Vagina (tissue), 2 donors: ENCODE data around the gene BACE1-AS.

ENCODE experiments used
- CTCF ChIP-seq, 3 experiments: fragments of 450-650 bp in 2 of 3; fragments of 200-600 bp in 1 of 3; sonication (generic) in 1 of 3; IDR thresholded peaks; one replicate each; pipeline ENCODE4 v1.5.1; 2017 to 2019; ENCODE audit warnings: antibody characterized with exemption in 3 of 3, mild to moderate bottlenecking in 2 of 3, moderate library complexity in 2 of 3
- POLR2A ChIP-seq, 2 donors: fragments of 450-650 bp; IDR thresholded peaks; one replicate each; pipeline ENCODE4 v1.6.1; 2017; ENCODE audit warnings: antibody characterized with exemption in 2 of 2, mild to moderate bottlenecking in 2 of 2, moderate library complexity in 2 of 2
- POLR2AphosphoS5 ChIP-seq, 2 donors: sonication (generic); formaldehyde crosslinking; IDR thresholded peaks; one replicate each; pipeline ENCODE4 v1.9.0; 2017; ENCODE audit warnings: antibody characterized with exemption in 2 of 2, mild to moderate bottlenecking in 2 of 2, low read depth in 1 of 2; ENCODE audit not compliant: insufficient read depth in 1 of 2

- no peak for TF ChIP-seq POLR2A (IDR thresholded peaks at IDR 0.05)
- no peak for TF ChIP-seq CTCF (IDR thresholded peaks at IDR 0.05)
- TF ChIP-seq POLR2AphosphoS5 (IDR thresholded peaks at IDR 0.05; ENCODE audit: insufficient read depth in 1 of 2, low read depth in 1 of 2): no peak
These were observed 9.3 kb upstream of the BACE1-AS start for GRCh38 chr11:117281869-117282268.
